Smooth muscle cell (in vitro differentiated cells): ENCODE data around the gene KLF5. TPM values are rescaled to one million over a fixed set of nuclear protein-coding genes. Genes with fewer than 3 reads are reported as not detected.

Experiments used
- DNase-seq: peaks from one replicate; lab custom pipeline; 2025; ENCODE audit not compliant: unreplicated experiment; lab: John Stamatoyannopoulos, UW
- H2AFZ ChIP-seq: fragments of 200-600 bp; sonication (generic); 2 replicates; pipeline ENCODE4 v1.6.0; 2016; ENCODE audit warnings: antibody characterized with exemption, low read depth, mild to moderate bottlenecking
- H3F3A ChIP-seq: fragments of 200-600 bp; sonication (generic); 2 replicates; pipeline ENCODE4 v1.6.0; 2017; ENCODE audit warnings: antibody characterized with exemption, low read depth
- H3K27ac ChIP-seq: fragments of 200-600 bp; sonication (generic); 2 replicates; pipeline ENCODE4 v1.5.1; 2016; ENCODE audit warnings: low read depth, mild to moderate bottlenecking
- H3K27me3 ChIP-seq: fragments of 200-600 bp; sonication (generic); 2 replicates; pipeline ENCODE4 v1.6.1; 2016; ENCODE audit warnings: low read depth, mild to moderate bottlenecking
- H3K36me3 ChIP-seq: fragments of 200-600 bp; sonication (generic); 2 replicates; pipeline ENCODE4 v1.5.1; 2016; ENCODE audit warnings: low read depth
- H3K4me1 ChIP-seq: fragments of 200-600 bp; sonication (generic); 2 replicates; pipeline ENCODE4 v1.5.1; 2016; ENCODE audit warnings: low read depth
- H3K4me2 ChIP-seq: fragments of 200-600 bp; sonication (generic); 2 replicates; pipeline ENCODE4 v1.6.0; 2016; ENCODE audit warnings: mild to moderate bottlenecking
- H3K4me3 ChIP-seq: fragments of 200-600 bp; sonication (generic); 2 replicates; pipeline ENCODE4 v1.5.1; 2016; ENCODE audit warnings: mild to moderate bottlenecking
- H3K79me2 ChIP-seq: fragments of 200-600 bp; sonication (generic); 2 replicates; pipeline ENCODE4 v1.6.0; 2016; ENCODE audit warnings: low read depth, mild to moderate bottlenecking
- H3K9ac ChIP-seq: fragments of 200-600 bp; sonication (generic); 2 replicates; pipeline ENCODE4 v1.6.0; 2016; ENCODE audit warnings: low read depth
- H3K9me3 ChIP-seq: fragments of 200-600 bp; sonication (generic); replicated peaks from 2 replicates; pipeline ENCODE4 v1.5.1; 2016; ENCODE audit warnings: low read depth
- H4K20me1 ChIP-seq: fragments of 200-600 bp; sonication (generic); 2 replicates; pipeline ENCODE4 v1.6.0; 2016; ENCODE audit warnings: low read depth
- CTCF ChIP-seq: fragments of 200-600 bp; sonication (generic); IDR thresholded peaks from 2 replicates; pipeline ENCODE4 v1.5.1; 2017; ENCODE audit warnings: borderline replicate concordance, mild to moderate bottlenecking, antibody characterized with exemption; ENCODE audit not compliant: insufficient read depth, poor library complexity, severe bottlenecking
- WGBS: methylation state at CpG from one replicate; pipeline ENCODE4 v1.1.7; 2016; ENCODE audit warnings: low lambda C conversion rate; 5-methylcytosine and 5-hydroxymethylcytosine counted together
- polyA plus RNA-seq: library from polyadenylated mRNA; unstranded; fragments of >200 nt; fragmentation: Nextera tagmentation; extraction: Ambion mirVana; gene quantifications from 2 replicates; pipeline ENCODE4 v1.2.1, GENCODE V29; 2016
- total RNA-seq: library from RNA; depleted of rRNA; stranded (reverse); fragments of >200 nt; gene quantifications from 2 replicates; pipeline ENCODE4 v1.2.3, GENCODE V29; 2014

KLF5 gene
- total and polyA plus RNA-seq, 2 experiments from 2014 or later, result 9.7 to 30.0 TPM

GRCh38 chr13:73060251-73061160, 1.7 kb downstream of the KLF5 start:
- Histone ChIP-seq H3K4me3 (peak overlapping the region; percentile 60), H3K4me1 (peaks cover 16% of the 10 kb centered on the region), H3K9me3 (no peaks in the 10 kb centered on the region), H3K79me2 (peaks cover 14% of the 10 kb centered on the region), H2AFZ (no peak overlapping the region), H4K20me1 (peaks cover 12% of the 10 kb centered on the region), H3K27ac (peak overlapping the region; percentile 97), H3F3A (peaks cover 6% of the 10 kb centered on the region), H3K27me3 (no peaks in the 10 kb centered on the region), H3K4me2 (peak overlapping the region; percentile 86), H3K9ac (peak overlapping the region; percentile 92), H3K36me3 (no peaks in the 10 kb centered on the region)
- TF ChIP-seq CTCF, result no peak
- DNase-seq, result peak; percentile 16
- WGBS, result 2% methylated on average over 26 of the region's 26 CpGs

- peaks cover 14% of the 10 kb centered on the region for H3K79me2 ChIP-seq
- peaks cover 4% of the 10 kb centered on the region for H3F3A ChIP-seq
- H3K9me3 ChIP-seq, result no peaks in the 10 kb centered on the region
- peak overlapping the region; percentile 92 for H3K9ac ChIP-seq
- no peak overlapping the region for H2AFZ ChIP-seq
- peaks cover 7% of the 10 kb centered on the region for H3K4me1 ChIP-seq
- H3K27me3 ChIP-seq, result no peaks in the 10 kb centered on the region
- peak overlapping the region; percentile 86 for H3K4me2 ChIP-seq
- H3K27ac ChIP-seq, result peak overlapping the region; percentile 97
- TF ChIP-seq CTCF, result no peak
- H4K20me1 ChIP-seq, result peaks cover 15% of the 10 kb centered on the region
- H3K36me3 ChIP-seq, result no peaks in the 10 kb centered on the region
- 87% methylated on average over 6 of the region's 6 CpGs for WGBS
- no peak for DNase-seq
- H3K4me3 ChIP-seq, result peak overlapping the region; percentile 60
These were observed 2.7 kb downstream of the KLF5 start for GRCh38 chr13:73061473-73061872.

GRCh38 chr13:73061876-73062275, 3.1 kb downstream of the KLF5 start:
- Histone ChIP-seq H3K36me3 (no peaks in the 10 kb centered on the region), H3K4me2 (peak overlapping the region; percentile 86), H3K27me3 (no peaks in the 10 kb centered on the region), H3K27ac (peak overlapping the region; percentile 97), H3K4me1 (peaks cover 7% of the 10 kb centered on the region), H3K9ac (peak overlapping the region; percentile 92), H3K4me3 (peak overlapping the region; percentile 60), H4K20me1 (peaks cover 15% of the 10 kb centered on the region), H3K79me2 (peaks cover 14% of the 10 kb centered on the region), H3K9me3 (no peaks in the 10 kb centered on the region), H3F3A (peaks cover 4% of the 10 kb centered on the region), H2AFZ (no peak overlapping the region)
- TF ChIP-seq CTCF, result no peak
- no peak for DNase-seq
- WGBS, result 80% methylated on average over 9 of the region's 9 CpGs
